H9 (cell line): Measurements from ENCODE around the gene KIF21A. TPM values are rescaled to one million over a fixed set of nuclear protein-coding genes. Genes with fewer than 3 reads are reported as not detected.

Experiments used
- DNase-seq: peaks from one replicate; pipeline ENCODE4 v3.0.0-alpha.2; 2017
- H2AFZ ChIP-seq: one replicate; pipeline ENCODE4 v1.6.1; 2013; ENCODE audit warnings: mild to moderate bottlenecking, low read length, control low read depth, moderate library complexity
- H2AK5ac ChIP-seq: 2 replicates; pipeline ENCODE4 v1.6.1; 2013; ENCODE audit warnings: low read length, control low read depth, mixed read lengths; ENCODE audit not compliant: insufficient read length
- H2BK120ac ChIP-seq: one replicate; pipeline ENCODE4 v1.6.1; 2013; ENCODE audit warnings: low read depth, mild to moderate bottlenecking, low read length, control low read depth, inconsistent platforms; ENCODE audit not compliant: poor library complexity, severe bottlenecking
- H2BK12ac ChIP-seq: 2 replicates; pipeline ENCODE4 v1.6.1; 2013; ENCODE audit warnings: low read length, control low read depth, mixed read lengths, low read depth; ENCODE audit not compliant: insufficient read length
- H2BK15ac ChIP-seq: 2 replicates; pipeline ENCODE4 v1.6.1; 2013; ENCODE audit warnings: low read depth, low read length, control low read depth
- H2BK20ac ChIP-seq: one replicate; pipeline ENCODE4 v1.6.1; 2013; ENCODE audit warnings: low read depth, mild to moderate bottlenecking, low read length, control low read depth, inconsistent platforms; ENCODE audit not compliant: poor library complexity, severe bottlenecking
- H2BK5ac ChIP-seq: 2 replicates; pipeline ENCODE4 v1.6.1; 2013; ENCODE audit warnings: low read length, control low read depth, mixed read lengths; ENCODE audit not compliant: insufficient read length
- H3K14ac ChIP-seq: 2 replicates; pipeline ENCODE4 v1.6.1; 2013; ENCODE audit warnings: low read length, control low read depth; ENCODE audit not compliant: insufficient read depth
- H3K18ac ChIP-seq: 2 replicates; pipeline ENCODE4 v1.6.1; 2013; ENCODE audit warnings: low read depth, mild to moderate bottlenecking, mixed read lengths, low read length, control low read depth; ENCODE audit not compliant: insufficient read length
- H3K23ac ChIP-seq: 2 replicates; pipeline ENCODE4 v1.6.1; 2013; ENCODE audit warnings: low read length, control low read depth, mixed read lengths, low read depth; ENCODE audit not compliant: insufficient read length
- H3K23me2 ChIP-seq: 2 replicates; pipeline ENCODE4 v1.6.1; 2013; ENCODE audit warnings: low read depth, mild to moderate bottlenecking, mixed read lengths, low read length, control low read depth; ENCODE audit not compliant: insufficient read length, poor library complexity, severe bottlenecking
- H3K27ac ChIP-seq: 2 replicates; pipeline ENCODE4 v1.5.1; 2013; ENCODE audit warnings: low read length, control low read depth, mixed read lengths, low read depth; ENCODE audit not compliant: insufficient read length
- H3K27me3 ChIP-seq: 2 replicates; pipeline ENCODE4 v1.6.1; 2013; ENCODE audit warnings: low read length, control low read depth, inconsistent platforms; ENCODE audit not compliant: insufficient read depth
- H3K4ac ChIP-seq: 2 replicates; pipeline ENCODE4 v1.6.1; 2013; ENCODE audit warnings: low read depth, mild to moderate bottlenecking, control low read depth, inconsistent platforms, low read length, moderate library complexity
- H3K4me1 ChIP-seq: 2 replicates; pipeline ENCODE4 v1.6.1; 2013; ENCODE audit warnings: low read length, control low read depth, inconsistent platforms; ENCODE audit not compliant: insufficient read depth
- H3K4me2 ChIP-seq: 2 replicates; pipeline ENCODE4 v1.6.1; 2013; ENCODE audit warnings: low read length, control low read depth, mixed read lengths; ENCODE audit not compliant: insufficient read length, insufficient read depth
- H3K56ac ChIP-seq: 2 replicates; pipeline ENCODE4 v1.6.1; 2013; ENCODE audit warnings: low read depth, mild to moderate bottlenecking, mixed read lengths, low read length, control low read depth; ENCODE audit not compliant: insufficient read length
- H3K79me1 ChIP-seq: 2 replicates; pipeline ENCODE4 v1.6.1; 2013; ENCODE audit warnings: low read depth, mild to moderate bottlenecking, moderate library complexity, low read length, control low read depth, inconsistent platforms; ENCODE audit not compliant: insufficient read depth, poor library complexity, severe bottlenecking
- H3K79me2 ChIP-seq: 2 replicates; pipeline ENCODE4 v1.6.1; 2013; ENCODE audit warnings: low read length, control low read depth, inconsistent platforms; ENCODE audit not compliant: insufficient read depth
- H3K9ac ChIP-seq: 2 replicates; pipeline ENCODE4 v1.6.1; 2013; ENCODE audit warnings: low read length, control low read depth, mixed read lengths; ENCODE audit not compliant: insufficient read length; ENCODE audit errors: extremely low read depth
- H3K9me3 ChIP-seq: one replicate; pipeline ENCODE4 v1.6.1; 2013; ENCODE audit warnings: low read depth, low read length, inconsistent platforms; ENCODE audit not compliant: control insufficient read depth
- H3T11ph ChIP-seq: one replicate; pipeline ENCODE4 v1.6.1; 2013; ENCODE audit warnings: mild to moderate bottlenecking, low read length, control low read depth, inconsistent platforms
- H4K20me1 ChIP-seq: one replicate; pipeline ENCODE4 v1.6.1; 2013; ENCODE audit not compliant: control insufficient read depth, insufficient read length, insufficient read depth
- H4K5ac ChIP-seq: 2 replicates; pipeline ENCODE4 v1.6.1; 2013; ENCODE audit warnings: low read depth, mild to moderate bottlenecking, mixed read lengths, low read length, control low read depth; ENCODE audit not compliant: insufficient read length
- H4K8ac ChIP-seq: replicated peaks from 2 replicates; pipeline ENCODE4 v1.6.1; 2013; ENCODE audit warnings: low read length, control low read depth, mixed read lengths, low read depth; ENCODE audit not compliant: insufficient read length
- H4K91ac ChIP-seq: 2 replicates; pipeline ENCODE4 v1.6.1; 2013; ENCODE audit warnings: low read depth, mild to moderate bottlenecking, moderate library complexity, mixed read lengths, low read length, control low read depth; ENCODE audit not compliant: insufficient read length
- H3K27ac Mint-ChIP-seq, 3 experiments: 2 replicates in 2 of 3; 3 replicates in 1 of 3; pipeline ENCODE4 v1.8.0; 2020 to 2021; ENCODE audit warnings: mixed read lengths in 3 of 3, mild to moderate bottlenecking in 1 of 3, moderate library complexity in 1 of 3
- H3K27me3 Mint-ChIP-seq: 2 replicates; pipeline ENCODE4 v1.8.0; 2021; ENCODE audit warnings: low read depth, mild to moderate bottlenecking, moderate library complexity, mixed read lengths
- H3K36me3 Mint-ChIP-seq, 3 experiments: 2 replicates in 2 of 3; 3 replicates in 1 of 3; pipeline ENCODE4 v1.8.0; 2020 to 2021; ENCODE audit warnings: low read depth in 3 of 3, mixed read lengths in 3 of 3; ENCODE audit not compliant: insufficient read depth in 1 of 3
- H3K4me1 Mint-ChIP-seq, 2 experiments: 2 replicates each; pipeline ENCODE4 v1.8.0; 2020; ENCODE audit warnings: mixed read lengths in 2 of 2
- H3K4me3 Mint-ChIP-seq, 2 experiments: 2 replicates in 1 of 2; 3 replicates in 1 of 2; pipeline ENCODE4 v1.8.0; 2020 to 2021; ENCODE audit warnings: mild to moderate bottlenecking in 2 of 2, mixed read lengths in 2 of 2, moderate library complexity in 1 of 2
- H3K9me3 Mint-ChIP-seq, 2 experiments: 2 replicates in 1 of 2; 3 replicates in 1 of 2; pipeline ENCODE4 v1.8.0; 2020; ENCODE audit warnings: mild to moderate bottlenecking in 2 of 2, mixed read lengths in 2 of 2, moderate library complexity in 1 of 2
- CTCF ChIP-seq: fragments of 200-600 bp; sonication (generic); conservative IDR thresholded peaks from 3 replicates; pipeline ENCODE4 v1.8.0; 2021; ENCODE audit warnings: antibody characterized with exemption, mild to moderate bottlenecking
- WGBS: extraction: QIAGEN DNeasy Blood & Tissue Kit; methylation state at CpG from one replicate; pipeline ENCODE4 v1.1.7; 2013; ENCODE audit warnings: missing lambda C conversion rate, low lambda C conversion rate, mixed read lengths; ENCODE audit not compliant: insufficient read length; ENCODE audit errors: extremely low coverage; 5-methylcytosine and 5-hydroxymethylcytosine counted together
- total RNA-seq: library from RNA; stranded (reverse); gene quantifications from 2 replicates; pipeline ENCODE4 v1.2.1, GENCODE V29; 2021

Gene KIF21A
- total RNA-seq, 1 experiment from 2014 or later, result 17.2 TPM

- no peaks in the 10 kb centered on the region for H3K79me1 ChIP-seq
- H3K9ac ChIP-seq, result no peak overlapping the region
- no peak overlapping the region; a peak in 1 of 7 replicates for H3K27ac Mint-ChIP-seq
- H3K14ac ChIP-seq, result no peak overlapping the region
- DNase-seq, result no peak
- H3K4me1 Mint-ChIP-seq, result no peaks in the 10 kb centered on the region
- no peak overlapping the region for H3K4me3 Mint-ChIP-seq
- H2BK5ac ChIP-seq, result no peak overlapping the region
- no peak overlapping the region for H3K18ac ChIP-seq
- H3T11ph ChIP-seq, result no peak overlapping the region
- H3K27ac ChIP-seq, result no peak overlapping the region
- H3K23ac ChIP-seq, result no peak overlapping the region
- no peak overlapping the region for H2BK120ac ChIP-seq
- H3K4ac ChIP-seq, result no peak overlapping the region
- H3K23me2 ChIP-seq, result no peaks in the 10 kb centered on the region
- H3K56ac ChIP-seq, result no peak overlapping the region
- no peak overlapping the region for H3K4me2 ChIP-seq
- no peak overlapping the region for H2BK12ac ChIP-seq
- no peak overlapping the region for H4K91ac ChIP-seq
- no peaks in the 10 kb centered on the region for H3K9me3 Mint-ChIP-seq
- H3K9me3 ChIP-seq, result no peaks in the 10 kb centered on the region
- no peak overlapping the region for H4K8ac ChIP-seq
- H3K27me3 ChIP-seq, result no peaks in the 10 kb centered on the region
- H3K4me1 ChIP-seq, result no peaks in the 10 kb centered on the region
- peaks cover 0 to 3% (median 0%) of the 10 kb centered on the region in 3 experiments; a peak in 2 of 7 replicates for H3K36me3 Mint-ChIP-seq
- no peak overlapping the region for H2AK5ac ChIP-seq
- H2BK20ac ChIP-seq, result no peak overlapping the region
- WGBS, result no CpG with 5 or more reads among the region's 3 CpGs
- TF ChIP-seq CTCF, result no peak
- no peak overlapping the region for H4K5ac ChIP-seq
- H2BK15ac ChIP-seq, result no peak overlapping the region
- H3K79me2 ChIP-seq, result peaks cover 3% of the 10 kb centered on the region; the same call in 1 of the 2 replicates
- H3K27me3 Mint-ChIP-seq, result no peaks in the 10 kb centered on the region
- H2AFZ ChIP-seq, result no peak overlapping the region
- H4K20me1 ChIP-seq, result no peaks in the 10 kb centered on the region
Observed at GRCh38 chr12:39426636-39427240, 16.2 kb downstream of the KIF21A start.
